Measurements from ENCODE around the gene PRKD1.
"Not testable (repeated sequence)": the region's sequence is repeated elsewhere in the genome, so short reads cannot be mapped to it uniquely, and the experiment has no call there.

The PRKD1 gene

GRCh38 chr14:29789475-29789874 is 138.2 kb downstream of the PRKD1 start:
- DNase-seq, result no peak

GRCh38 chr14:29788093-29788492 is 139.6 kb downstream of the PRKD1 start:
- DNase-seq, result no peak

- DNase-seq, result no peak
These were observed 144.1 kb downstream of the PRKD1 start for GRCh38 chr14:29783556-29783955.

- DNase-seq, result no peak
These were observed 145.6 kb downstream of the PRKD1 start for GRCh38 chr14:29782041-29782440.

- not testable (repeated sequence) for DNase-seq
These were observed 150.5 kb downstream of the PRKD1 start for GRCh38 chr14:29777142-29777541.

GRCh38 chr14:29773990-29774389 is 153.7 kb downstream of the PRKD1 start:
- no peak for DNase-seq

- DNase-seq, result no peak
These were observed 164.2 kb downstream of the PRKD1 start for GRCh38 chr14:29763342-29763858.

GRCh38 chr14:29759521-29760340 is 167.9 kb downstream of the PRKD1 start:
- DNase-seq, result no peak

- no peak for DNase-seq
These were observed 169.9 kb downstream of the PRKD1 start for GRCh38 chr14:29757711-29758233.

- DNase-seq, result no peak
These were observed 170.4 kb downstream of the PRKD1 start for GRCh38 chr14:29757188-29757680.

GRCh38 chr14:29756019-29756385 is 171.6 kb downstream of the PRKD1 start:
- no peak for DNase-seq

GRCh38 chr14:29755311-29756018 is 172.2 kb downstream of the PRKD1 start:
- no peak for DNase-seq

- DNase-seq, result no peak
These were observed 173.5 kb downstream of the PRKD1 start for GRCh38 chr14:29754134-29754533.

GRCh38 chr14:29752221-29752923 is 175.3 kb downstream of the PRKD1 start:
- DNase-seq, result no peak

- no peak for DNase-seq
These were observed 177.8 kb downstream of the PRKD1 start for GRCh38 chr14:29749829-29750228.

GRCh38 chr14:29749327-29749726 is 178.3 kb downstream of the PRKD1 start:
- no peak for DNase-seq

- no peak for DNase-seq
These were observed 181.8 kb downstream of the PRKD1 start for GRCh38 chr14:29745863-29746262.

GRCh38 chr14:29743531-29743930 is 184.1 kb downstream of the PRKD1 start:
- DNase-seq, result no peak

GRCh38 chr14:29741909-29742401 is 185.7 kb downstream of the PRKD1 start:
- DNase-seq, result peak; percentile 27

GRCh38 chr14:29740491-29740890 is 187.2 kb downstream of the PRKD1 start:
- DNase-seq, result no peak

GRCh38 chr14:29738950-29739349 is 188.7 kb downstream of the PRKD1 start:
- no peak for DNase-seq

GRCh38 chr14:29738056-29738455 is 189.6 kb downstream of the PRKD1 start:
- DNase-seq, result no peak

- no peak for DNase-seq
These were observed 192.2 kb downstream of the PRKD1 start for GRCh38 chr14:29735459-29735858.

Measured in eye (tissue), 1 donor.